ENCODE data around the gene PFKFB2.
A peak's percentile ranks its signal among the peaks of the same experiment; 100 is the strongest.

PFKFB2 gene

GRCh38 chr1:207052911-207053769 is at the start of gene PFKFB2:
PFKFB2 (plus strand) TSS chr1:207053275; CDS start chr1:207054718, 1,443 bp downstream.
- DNase-seq (ENCODE audit: low read depth, low spot score), result peak; percentile 100

GRCh38 chr1:207004931-207005830 is 47.9 kb upstream of the PFKFB2 start:
- DNase-seq (ENCODE audit: low read depth, low spot score), result peak; percentile 71

- no peak for DNase-seq (ENCODE audit: low read depth, low spot score)
Measured at GRCh38 chr1:207006083-207006482, 47.0 kb upstream of the PFKFB2 start.

- DNase-seq (ENCODE audit: low read depth, low spot score), result no peak
Measured at GRCh38 chr1:207006914-207007313, 46.2 kb upstream of the PFKFB2 start.

GRCh38 chr1:207007352-207008033 is 45.6 kb upstream of the PFKFB2 start:
- DNase-seq (ENCODE audit: low read depth, low spot score), result no peak

GRCh38 chr1:207009182-207009850 is 43.8 kb upstream of the PFKFB2 start:
- DNase-seq (ENCODE audit: low read depth, low spot score), result no peak

GRCh38 chr1:207009945-207010344 is 43.1 kb upstream of the PFKFB2 start:
- no peak for DNase-seq (ENCODE audit: low read depth, low spot score)

- no peak for DNase-seq (ENCODE audit: low read depth, low spot score)
Measured at GRCh38 chr1:207010726-207011125, 42.3 kb upstream of the PFKFB2 start.

GRCh38 chr1:207013321-207014085 is 39.6 kb upstream of the PFKFB2 start:
- DNase-seq (ENCODE audit: low read depth, low spot score), result no peak

- DNase-seq (ENCODE audit: low read depth, low spot score), result no peak
Measured at GRCh38 chr1:207014728-207015127, 38.3 kb upstream of the PFKFB2 start.

- no peak for DNase-seq (ENCODE audit: low read depth, low spot score)
Measured at GRCh38 chr1:207015791-207016190, 37.3 kb upstream of the PFKFB2 start.

GRCh38 chr1:207017615-207018559 is 35.2 kb upstream of the PFKFB2 start:
- DNase-seq (ENCODE audit: low read depth, low spot score), result no peak

- no peak for DNase-seq (ENCODE audit: low read depth, low spot score)
Measured at GRCh38 chr1:207018707-207019106, 34.4 kb upstream of the PFKFB2 start.

- DNase-seq (ENCODE audit: low read depth, low spot score), result no peak
Measured at GRCh38 chr1:207019161-207019560, 33.9 kb upstream of the PFKFB2 start.

- DNase-seq (ENCODE audit: low read depth, low spot score), result no peak
Measured at GRCh38 chr1:207019661-207020060, 33.4 kb upstream of the PFKFB2 start.

- DNase-seq (ENCODE audit: low read depth, low spot score), result no peak
Measured at GRCh38 chr1:207020065-207020708, 32.9 kb upstream of the PFKFB2 start.

- DNase-seq (ENCODE audit: low read depth, low spot score), result no peak
Measured at GRCh38 chr1:207020709-207021107, 32.4 kb upstream of the PFKFB2 start.

- no peak for DNase-seq (ENCODE audit: low read depth, low spot score)
Measured at GRCh38 chr1:207021139-207021861, 31.8 kb upstream of the PFKFB2 start.
